HG03196 (cell line): Measurements from ENCODE around the gene FPR1.

Source experiments
- ATAC-seq: cut with Tn5 transposase; IDR thresholded peaks from one replicate; pipeline ENCODE4 v1.9.1; 2021; ENCODE audit not compliant: unreplicated experiment

The FPR1 gene

DNA sequence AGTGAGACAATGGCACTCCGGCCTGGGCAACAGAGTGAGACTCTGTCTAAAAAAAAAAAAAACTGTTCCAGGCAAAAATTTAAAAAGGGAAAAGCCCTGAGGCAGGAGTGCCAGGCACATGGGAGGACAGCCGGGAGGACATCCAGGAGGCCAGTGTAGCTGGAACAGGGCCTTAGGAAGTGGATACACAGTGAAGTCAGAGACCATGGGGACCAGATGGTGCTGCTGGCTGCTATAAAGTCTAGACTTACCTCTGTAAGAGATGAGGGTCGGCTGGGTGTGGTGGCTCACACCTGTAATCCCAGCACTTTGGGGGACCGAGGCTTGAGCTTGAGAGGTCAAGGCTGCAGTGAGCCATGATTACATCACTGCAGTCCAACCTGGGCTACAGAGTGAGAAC, 42.9 kb downstream of the FPR1 start:
- ATAC-seq: no peak

DNA sequence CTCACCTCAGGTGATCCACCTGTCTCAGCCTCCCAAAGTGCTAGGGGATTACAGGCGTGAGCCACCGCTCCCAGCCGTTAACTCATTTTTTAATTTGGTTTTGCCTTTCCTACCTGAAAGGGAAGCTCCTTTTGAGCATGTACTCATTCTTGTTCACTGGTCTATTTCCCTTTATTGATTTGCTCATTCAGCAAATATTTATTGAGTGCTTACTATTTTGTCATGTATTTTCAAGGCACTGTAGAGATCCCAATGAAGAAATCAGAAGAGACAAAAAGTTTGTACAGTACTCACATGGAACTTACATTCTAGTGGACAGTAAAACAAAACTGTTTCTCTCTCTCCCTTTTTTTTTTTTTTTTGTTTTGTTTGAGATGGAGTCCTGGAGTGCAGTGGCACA, 44.8 kb downstream of the FPR1 start:
- no peak for ATAC-seq

DNA sequence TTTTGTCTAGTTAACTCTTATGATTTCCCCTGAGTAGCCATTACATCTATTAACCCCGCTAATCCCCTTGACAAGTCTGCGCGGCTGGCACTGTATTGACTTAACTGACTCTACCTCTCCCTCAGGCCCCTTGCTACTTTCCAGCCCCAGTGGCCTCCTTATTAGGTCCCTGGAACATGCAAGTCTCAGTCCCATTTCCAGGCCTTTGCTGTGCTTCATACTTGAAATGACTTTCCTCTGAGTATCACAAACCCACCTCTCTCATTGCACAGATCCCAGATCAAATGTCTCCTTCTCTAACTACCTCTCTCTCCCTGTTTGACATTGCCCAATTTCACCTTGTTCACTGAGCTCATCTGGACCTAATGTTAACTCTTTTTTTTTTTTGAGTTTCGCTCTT, 45.4 kb downstream of the FPR1 start:
- no peak for ATAC-seq

DNA sequence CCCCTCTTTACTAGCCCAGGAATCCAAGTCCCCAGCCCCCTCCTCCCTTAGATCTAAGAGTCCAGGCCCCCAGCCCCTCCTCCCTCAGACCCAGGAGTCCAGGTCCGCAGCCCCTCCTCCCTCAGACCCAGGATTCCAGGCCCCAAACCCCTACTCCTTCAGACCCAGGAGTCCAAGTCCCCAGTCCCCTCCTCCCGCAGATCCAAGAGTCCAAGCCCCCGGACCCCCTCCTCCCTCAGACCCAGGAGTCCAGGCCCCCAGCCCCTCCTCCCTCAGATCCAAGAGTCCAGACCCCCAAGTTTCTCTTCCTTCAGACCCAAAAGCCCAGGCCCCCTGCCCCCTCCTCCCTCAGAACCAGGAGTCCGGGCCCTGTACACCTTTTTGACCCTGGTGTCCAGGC, 47.1 kb downstream of the FPR1 start:
- no peak for ATAC-seq

DNA sequence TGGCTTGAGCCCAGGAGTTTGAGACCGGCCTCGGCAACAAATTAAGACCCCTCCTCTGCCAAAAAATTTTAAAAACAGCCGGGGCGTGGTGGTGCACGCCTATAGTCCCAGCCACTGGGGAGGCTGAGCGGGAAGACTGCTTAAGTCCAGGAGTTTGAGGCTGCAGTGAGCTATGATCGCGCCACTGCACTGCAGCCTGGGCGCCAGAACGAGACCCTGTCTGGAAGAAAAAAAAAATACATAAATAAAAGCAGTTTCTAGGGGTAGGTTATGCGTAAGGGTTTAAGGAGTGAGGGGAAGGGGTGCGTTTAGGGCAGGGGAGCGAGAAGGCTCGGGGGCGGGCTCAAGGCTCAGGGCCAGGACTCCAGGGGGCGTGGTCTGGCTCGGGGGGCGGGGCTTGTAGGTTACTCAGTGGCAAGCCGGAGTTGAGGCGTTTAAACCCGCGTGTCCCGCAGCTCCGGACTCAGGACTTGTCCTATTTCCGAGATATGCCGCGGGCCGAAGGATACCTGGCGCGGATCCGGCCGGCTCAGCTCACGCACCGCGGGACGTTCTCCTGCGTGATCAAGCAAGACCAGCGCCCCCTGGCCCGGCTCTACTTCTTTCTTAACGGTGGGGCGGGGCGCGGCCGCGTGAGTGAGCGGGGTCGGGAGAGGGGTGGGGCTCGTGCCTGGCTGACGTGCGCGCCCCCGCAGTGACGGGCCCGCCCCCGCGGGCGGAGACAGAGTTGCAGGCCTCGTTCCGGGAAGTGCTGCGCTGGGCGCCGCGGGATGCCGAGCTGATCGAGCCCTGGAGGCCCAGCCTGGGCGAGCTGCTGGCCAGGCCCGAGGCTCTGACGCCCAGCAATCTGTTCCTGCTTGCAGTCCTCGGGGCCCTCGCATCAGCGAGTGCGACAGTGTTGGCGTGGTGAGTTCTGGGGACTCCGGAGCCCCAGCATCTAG, 47.8 kb downstream of the FPR1 start:
- ATAC-seq: peak; percentile 86

DNA sequence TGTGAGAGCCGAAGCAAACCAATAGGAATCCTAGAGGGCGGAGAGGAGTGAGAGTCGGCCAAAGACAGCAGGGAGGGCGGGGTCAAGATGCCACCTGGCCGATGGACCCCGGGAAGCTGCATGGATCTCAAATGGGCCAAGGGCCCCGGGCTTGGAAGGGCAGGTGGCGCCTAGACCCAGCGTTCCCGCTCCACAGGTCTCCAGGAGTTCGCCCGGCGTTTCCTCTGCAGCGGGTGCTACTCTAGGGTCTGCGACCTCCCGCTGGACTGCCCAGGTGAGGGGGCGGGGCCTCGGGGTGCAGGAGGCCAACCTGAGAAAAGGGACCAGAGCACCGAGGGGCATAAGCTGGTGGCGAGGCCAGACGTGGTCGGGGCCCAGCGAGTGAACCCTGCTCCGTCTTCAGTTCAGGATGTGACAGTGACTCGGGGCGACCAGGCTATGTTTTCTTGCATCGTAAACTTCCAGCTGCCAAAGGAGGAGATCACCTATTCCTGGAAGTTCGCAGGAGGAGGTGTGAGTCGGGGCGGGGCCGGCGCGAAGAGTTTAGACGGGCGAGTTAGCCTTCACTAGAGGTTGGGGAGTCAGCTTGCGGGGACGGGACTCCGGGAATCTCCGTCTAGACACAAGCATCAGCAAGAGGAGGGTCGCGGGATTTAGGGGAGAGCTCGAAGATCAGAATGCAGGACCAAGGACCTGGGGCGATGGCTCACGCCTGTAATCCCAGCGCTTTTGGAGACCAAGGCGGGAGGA, 48.7 kb downstream of the FPR1 start:
- ATAC-seq: no peak

DNA sequence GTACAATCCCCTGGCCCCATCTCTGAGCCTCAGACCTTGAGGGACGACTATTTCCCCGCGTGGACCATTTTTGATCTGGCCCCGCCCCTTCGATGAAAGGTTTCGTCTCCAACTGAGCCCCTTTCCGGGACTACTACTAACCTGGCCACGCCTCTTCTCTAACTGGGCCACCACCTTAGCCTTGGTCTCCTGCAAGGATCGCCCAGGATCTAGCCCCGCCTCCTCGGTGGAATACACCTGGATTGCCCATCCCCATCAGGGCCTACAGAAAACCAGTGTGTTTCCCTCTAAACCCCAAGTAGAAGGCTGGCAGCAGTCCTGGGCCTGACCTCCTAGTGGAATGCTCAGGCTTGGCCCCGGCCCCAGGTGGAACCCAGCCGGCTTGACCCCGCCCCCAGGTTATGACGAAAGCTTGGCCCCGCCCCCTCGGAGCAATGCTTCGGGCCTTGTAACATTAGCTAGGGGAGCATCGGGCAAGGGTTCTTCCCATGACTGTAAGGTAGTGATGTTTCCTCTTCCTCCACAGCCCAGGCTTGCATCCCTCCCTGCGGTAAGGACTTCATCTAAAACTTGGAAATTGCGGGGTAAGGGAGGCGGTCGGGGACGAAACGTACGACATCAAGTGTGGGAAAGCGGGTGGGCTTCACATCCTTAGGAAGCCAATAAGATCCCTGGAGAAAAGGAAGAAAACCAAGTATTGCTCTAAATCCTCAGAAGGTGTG, 49.4 kb downstream of the FPR1 start:
- no peak for ATAC-seq

DNA sequence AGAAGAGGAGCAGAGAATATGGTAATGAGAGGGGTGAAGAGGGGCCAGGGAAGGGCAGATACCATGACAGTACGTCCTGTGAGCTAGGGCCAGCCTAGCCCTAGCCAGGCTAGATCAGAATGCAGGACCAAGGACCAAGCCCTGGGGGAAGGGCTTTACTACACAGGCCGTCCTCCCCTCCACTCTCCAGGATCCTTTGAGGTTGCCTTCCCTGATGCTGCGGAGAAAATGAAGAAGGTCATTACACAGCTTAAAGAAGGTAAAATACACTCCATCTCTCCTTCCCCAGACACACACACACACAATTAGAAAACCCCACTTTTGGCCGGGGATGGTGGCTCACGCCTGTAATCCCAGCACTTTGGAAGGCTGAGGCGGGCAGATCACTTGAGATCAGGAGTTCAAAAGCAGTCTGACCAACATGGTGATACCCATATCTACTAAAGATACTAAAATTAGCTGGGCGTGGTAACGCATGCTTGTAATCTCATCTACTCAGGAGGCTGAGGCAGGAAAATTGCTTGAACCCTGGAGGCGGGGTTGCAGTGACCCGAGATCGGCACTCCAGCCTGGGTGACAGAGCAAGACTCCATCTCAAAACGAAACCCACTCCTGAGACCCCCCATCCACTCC, 50.1 kb downstream of the FPR1 start:
- ATAC-seq: no peak

DNA sequence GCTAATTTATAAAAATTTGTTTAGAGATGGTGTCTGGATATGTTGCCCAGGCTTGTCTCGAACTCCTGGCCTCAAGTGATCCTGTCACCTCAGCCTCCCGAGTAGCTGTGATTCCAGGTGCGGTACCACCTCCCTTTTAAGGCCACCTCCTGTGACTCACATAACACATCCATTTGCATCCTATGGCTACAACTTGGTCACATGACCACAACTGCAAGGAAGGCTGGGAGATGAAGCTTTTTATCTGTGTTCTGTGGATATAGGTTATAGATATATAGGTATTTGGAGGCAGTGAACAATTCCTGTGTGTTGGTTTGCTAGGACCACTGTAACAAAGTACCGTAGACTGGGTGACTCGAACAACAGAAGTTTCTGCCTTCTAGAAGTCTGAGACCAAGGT, 52.5 kb downstream of the FPR1 start:
- ATAC-seq: no peak

DNA sequence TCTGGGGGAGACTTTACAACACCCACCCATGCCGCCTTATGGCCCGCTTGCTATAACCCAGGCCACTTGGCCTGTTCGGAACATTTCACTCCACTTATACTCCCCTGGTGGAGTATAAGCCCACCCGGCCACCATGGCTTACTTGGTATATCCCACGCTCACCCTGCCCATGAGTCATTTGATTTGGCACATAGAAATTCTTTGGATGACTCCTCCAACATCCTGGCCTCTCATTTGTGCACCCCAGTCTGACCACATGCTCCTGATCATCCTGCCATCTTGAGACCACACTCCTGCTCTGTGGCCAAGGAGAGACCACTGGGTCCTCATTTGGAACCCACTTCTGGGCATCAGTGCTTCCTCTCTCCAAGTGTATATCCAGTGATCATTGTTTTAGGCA, 53.4 kb downstream of the FPR1 start:
- ATAC-seq: no peak

DNA sequence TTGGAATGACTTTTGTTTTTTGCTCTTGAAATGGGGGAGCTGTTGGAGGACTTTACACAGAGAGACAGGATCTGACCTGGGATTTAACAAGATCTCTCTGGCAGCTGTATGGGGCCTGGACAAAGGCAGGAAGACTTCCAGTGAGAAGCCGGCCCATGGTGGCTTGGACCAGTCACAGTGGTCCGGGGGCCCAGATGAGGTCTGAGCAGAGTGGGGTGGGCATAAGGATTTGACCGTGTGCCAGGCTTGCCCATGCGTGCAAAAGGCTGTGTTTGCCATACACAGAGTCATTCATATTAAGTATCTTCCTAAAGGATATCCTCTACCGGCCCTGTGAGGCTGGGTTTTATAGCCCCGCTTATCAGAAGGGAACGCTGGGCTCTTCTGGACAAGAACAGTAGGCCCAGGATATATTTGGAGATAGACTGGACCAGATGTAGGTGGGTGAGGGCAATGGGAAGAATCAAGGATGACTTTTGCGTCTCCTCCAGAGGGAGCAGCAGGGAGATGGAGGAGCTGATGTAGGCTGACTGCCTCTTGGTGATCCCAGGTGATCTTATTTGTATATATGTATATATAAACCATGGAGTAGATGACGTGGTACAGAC, 54.4 kb downstream of the FPR1 start:
- ATAC-seq: no peak

DNA sequence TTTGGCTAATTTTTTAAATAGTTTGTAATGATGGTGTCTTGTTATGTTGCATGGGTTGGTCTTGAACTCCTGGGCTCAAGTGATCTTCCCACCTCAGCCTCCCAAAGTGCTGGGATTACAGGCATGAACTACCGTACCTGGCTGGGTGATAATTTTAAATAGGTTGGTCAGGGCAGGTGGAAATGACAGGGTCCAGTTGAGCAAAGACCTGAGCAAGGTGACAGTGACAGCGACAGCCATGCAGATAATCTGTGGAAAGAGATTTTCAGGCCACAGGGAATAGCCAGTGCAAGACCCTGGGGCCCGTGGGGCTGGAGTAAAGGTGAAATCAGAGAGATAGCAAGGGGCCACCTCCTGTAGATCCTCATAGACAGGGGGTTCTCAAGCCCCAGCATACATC, 55.1 kb downstream of the FPR1 start:
- ATAC-seq: no peak
